Measurements from ENCODE around the gene BCAS3.
"Not testable (repeated sequence)": the region's sequence is repeated elsewhere in the genome, so short reads cannot be mapped to it uniquely, and the experiment has no call there.

BCAS3 gene

DNA sequence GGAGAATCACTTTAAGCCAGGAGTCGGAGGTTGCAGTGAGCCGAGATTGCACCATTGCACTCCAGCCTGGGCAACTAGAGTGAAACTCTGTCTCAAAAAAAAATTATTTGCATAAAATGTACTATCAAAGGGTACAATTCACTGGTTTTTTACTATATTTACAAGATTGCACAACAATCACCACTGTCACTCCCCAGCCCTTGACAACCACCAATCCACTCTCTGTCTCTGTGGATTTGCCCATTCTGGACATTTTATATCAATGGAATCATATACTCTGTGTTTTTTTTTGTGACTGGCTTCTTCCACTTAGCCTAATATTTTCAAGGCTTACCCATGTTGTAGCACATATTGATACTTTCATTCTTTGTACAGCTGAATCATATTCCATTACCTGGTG, 740.8 kb downstream of the BCAS3 start:
- no peak for DNase-seq

DNA sequence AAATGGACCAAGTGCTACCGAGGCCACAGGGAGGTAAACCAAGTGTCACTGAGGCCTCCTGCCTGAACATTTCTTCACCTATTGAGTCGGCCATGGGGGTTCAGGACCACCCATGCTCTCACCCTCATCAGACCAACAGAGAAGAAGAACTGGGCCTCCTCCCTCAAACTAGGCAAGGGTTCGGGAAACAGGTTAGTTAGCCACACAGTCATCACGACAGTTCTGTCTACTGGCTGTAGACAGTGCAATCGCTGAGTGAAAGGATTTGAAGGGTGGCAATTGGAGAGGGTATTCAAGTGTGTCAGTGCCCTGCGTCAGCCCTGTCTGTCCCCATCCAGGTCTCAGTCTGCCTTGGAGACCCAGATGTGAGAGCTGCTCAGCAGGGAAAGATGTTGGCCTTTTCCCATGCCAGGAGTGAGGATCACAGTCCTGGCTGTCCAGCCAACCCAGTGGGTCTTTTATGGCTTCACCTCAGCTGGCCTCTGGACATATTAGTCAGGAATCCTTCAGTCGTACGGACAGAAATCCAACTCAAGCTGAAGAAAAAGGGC, 741.9 kb downstream of the BCAS3 start:
- no peak for DNase-seq

GRCh38 chr17:61420052-61420451, 742.4 kb downstream of the BCAS3 start:
- DNase-seq, result no peak

DNA sequence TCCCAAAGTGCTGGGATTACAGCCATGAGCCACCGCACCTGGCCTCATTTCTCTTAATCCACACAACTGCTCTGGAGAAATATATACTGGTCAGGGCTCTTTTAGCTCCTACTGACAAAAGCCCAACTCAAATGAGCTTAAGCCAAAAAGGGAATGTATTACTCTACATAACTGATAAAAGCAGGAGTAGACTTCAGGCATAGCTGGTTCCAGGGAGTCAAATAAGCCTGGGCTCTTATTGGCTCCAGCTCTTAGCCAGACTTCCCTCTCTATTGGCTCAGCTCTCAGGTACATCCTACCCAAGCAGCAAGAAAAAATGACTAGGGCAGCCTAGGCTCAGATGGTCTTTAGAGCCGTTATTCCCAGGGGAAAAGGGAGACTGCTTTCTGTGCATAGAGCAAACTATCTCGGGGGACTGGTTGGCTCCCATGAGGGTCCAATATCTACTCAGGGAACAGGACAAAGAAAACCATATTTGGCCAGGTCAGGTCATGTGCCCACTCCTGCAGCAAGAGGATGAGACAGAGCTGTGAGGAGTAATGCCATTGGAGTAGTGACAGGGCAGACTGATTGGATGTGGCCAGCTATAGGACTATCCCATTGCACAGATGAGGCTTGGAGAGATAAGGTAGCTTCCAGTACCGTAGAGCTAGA, 743.2 kb downstream of the BCAS3 start:
- no peak for DNase-seq

DNA sequence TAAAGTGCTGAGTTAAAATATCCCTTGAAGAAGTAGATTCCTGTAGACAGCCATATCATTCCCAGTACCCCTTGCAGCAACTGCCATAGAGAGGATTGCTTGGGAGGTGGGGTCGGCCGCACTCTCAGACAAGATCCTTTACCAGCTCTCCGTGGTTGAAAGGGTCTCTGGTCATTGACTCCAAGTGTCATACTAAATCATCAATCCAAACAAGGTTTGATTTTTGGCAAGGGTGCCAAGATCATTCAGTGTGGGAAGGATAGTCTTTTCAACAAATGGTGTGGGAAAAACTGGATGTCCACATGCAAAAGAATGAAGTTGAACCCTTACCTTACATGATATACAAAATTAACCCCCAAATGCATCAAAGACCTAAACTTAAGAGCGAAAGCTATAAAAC, 743.8 kb downstream of the BCAS3 start:
- no peak for DNase-seq

DNA sequence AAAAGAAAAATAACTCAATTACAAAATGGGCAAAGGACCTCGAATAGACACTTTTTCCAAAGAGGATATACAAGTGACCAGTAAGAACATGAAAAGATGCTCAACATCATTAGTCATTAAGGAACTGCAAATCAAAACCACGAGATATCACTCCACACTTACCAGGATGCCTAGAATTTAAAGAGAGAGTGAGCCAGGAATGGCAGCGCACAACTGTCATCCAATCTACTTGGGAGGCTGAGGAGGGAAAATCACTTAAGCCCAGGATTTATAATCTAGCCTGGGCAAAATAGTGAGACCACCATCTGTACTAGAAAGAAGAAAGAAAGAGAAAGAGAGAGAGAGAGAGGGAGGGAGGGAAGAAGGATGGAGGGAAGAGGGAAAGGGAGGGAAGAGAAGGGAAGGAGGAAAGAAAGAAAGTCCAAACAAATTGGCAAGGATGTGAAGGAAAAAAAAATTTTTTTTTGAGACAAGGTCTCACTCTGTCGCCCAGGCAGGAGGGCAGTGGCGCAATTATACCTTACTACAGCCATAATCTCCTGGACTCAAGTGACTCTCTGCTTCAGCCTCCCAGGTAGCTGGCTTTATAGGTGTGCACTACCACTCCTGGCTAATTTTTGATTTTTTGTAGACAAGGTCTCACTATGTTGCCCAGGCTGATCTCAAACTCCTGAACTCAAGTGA, 744.6 kb downstream of the BCAS3 start:
- DNase-seq, result no peak

- no peak for DNase-seq
These were observed 745.2 kb downstream of the BCAS3 start for GRCh38 chr17:61422869-61423268.

DNA sequence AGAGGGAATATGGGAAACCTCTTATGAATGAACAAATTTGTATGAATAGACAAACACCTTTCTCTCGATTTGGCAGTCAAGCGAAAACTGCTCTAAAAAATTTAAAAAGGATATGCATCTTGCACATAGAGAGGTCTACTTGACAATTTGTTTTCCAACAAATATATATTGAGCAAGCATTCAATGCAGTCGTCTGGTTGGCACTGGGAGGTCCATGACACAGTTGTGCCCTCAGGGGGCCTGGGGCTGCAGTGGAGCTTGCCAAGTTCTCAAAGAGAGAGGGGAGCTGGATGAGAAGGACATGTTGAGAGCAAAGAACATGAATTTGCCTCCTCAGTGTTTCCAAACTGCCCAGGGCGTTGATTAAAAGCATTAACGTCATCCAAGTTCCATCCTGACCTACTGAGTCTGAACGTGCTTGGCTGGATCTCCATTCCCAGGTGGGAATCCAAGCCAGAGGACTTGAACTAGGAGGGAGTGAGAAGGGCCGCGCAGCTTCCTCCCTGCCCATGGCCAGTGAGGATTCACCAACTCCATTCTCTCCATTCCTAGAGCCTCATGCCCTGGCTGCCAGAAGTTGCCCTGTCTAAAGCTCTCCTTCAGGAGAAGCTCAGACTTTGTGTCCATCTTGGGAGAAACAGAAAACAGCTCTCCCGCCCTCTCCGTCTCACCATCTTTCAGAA, 746.5 kb downstream of the BCAS3 start:
- no peak for DNase-seq

GRCh38 chr17:61425682-61426481, 748.2 kb downstream of the BCAS3 start:
- DNase-seq, result no peak

DNA sequence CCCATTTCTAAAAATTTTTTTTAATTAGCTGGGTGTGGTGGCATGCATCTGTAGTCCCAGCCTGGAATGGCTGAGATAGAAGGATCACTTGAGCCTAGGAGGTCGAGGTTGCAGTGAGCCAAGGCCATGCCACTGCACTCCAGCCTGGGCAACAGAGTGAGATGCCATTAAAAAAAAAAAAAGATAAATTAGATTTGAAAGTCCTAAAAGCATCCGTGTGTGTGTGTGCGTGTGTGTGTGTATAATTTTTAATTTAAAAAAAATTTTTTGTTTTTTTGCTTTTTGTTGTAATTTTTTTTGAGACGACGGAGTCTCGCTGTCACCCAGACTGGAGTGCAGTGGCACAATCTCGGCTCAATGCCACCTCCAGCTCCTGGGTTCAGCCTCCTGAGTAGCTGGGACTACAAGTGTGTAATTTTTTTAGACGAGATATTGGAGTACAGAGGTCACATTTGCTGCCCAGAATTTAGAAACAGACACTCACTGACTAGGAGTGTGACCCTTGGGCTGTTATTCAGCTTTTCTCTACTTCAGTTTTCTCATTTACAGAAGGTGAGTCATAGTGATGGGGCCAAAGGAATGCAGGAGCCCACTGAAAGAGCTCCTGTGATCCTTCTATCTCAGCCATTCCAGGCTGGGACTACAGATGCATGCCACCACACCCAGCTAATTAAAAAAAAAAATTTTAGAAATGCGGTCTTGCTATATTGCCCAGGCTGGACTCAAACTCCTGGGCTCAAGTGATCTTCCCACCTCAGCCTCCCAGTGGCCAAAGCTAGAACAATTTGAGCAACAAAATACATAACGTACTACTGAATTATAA, 749.0 kb downstream of the BCAS3 start:
- no peak for DNase-seq

GRCh38 chr17:61427567-61427966, 749.9 kb downstream of the BCAS3 start:
- DNase-seq, result no peak

GRCh38 chr17:61429274-61429673, 751.6 kb downstream of the BCAS3 start:
- no peak for DNase-seq

GRCh38 chr17:61429831-61430230, 752.2 kb downstream of the BCAS3 start:
- DNase-seq, result not testable (repeated sequence)

- DNase-seq, result no peak
These were observed 754.1 kb downstream of the BCAS3 start for GRCh38 chr17:61431594-61432311.

DNA sequence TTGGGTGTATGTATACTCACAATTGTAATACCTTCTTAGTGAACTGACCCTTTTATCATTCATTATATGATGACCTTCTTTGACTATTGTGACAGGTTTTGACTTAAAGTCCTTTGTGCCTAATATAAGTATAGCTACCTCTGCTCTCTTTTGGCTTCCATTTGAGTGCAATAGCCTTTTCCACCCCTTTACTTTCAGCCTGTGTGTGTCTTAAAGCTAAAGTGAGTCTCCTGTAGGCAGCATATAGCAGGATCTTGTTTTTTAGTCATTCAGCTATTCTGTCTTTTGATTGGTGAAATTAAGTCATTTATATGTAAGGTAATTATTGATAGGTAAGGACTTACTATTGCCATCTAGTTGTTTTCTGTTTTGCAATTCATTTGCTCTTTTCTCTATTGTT, 758.6 kb downstream of the BCAS3 start:
- DNase-seq, result no peak

DNA sequence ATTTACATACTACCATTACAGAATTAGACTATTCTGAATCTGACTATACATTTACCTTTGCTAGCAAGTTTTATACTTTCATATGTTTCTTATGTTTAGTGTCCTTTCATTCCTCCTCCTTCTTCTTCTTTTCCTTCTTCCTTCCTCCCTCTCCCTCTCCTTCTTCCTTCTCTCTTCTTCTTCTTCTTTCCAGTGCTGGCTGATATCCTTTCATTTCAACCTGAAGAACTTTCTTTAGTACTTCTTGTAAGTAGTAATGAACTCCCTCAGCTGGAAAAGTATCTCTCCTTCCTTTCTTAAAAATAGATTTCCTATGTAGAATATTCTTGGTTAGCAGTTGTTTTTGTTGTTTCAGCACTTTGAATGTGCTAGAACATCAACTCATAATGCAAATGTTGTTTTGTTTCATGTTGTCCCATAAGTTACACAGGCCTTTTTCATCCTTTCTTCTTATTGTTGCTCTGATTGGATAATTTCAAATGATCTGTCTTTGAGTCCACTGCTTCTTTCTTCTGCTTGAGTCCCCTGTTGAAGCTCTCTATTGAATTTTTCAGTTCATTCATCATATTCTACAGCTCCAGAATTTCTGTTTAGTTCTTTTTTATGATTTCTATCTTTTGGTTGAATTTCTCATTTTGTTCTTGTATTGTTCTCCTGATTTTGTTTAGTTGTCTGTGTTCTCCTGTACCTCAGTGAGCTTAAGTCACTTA, 759.5 kb downstream of the BCAS3 start:
- DNase-seq, result no peak

- no peak for DNase-seq
These were observed 763.0 kb downstream of the BCAS3 start for GRCh38 chr17:61440697-61441096.

DNA sequence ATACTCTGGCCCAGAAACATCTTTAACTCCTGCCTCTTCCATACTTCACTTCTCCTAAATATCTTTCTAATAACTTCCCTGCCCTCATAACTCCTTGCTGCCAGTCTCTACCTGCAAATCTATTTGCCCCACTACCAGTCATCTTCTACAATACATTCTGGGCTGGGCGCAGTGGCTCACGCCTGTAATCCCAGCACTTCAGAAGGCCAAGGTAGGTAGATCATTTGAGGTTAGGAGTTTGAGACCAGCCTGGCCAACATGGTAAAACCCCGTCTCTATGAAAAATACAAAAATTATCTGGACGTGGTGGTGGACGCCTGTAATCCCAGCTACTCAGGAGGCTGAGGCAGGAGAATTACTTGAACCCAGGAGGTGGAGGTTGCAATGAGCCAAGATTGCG, 763.9 kb downstream of the BCAS3 start:
- DNase-seq, result not testable (repeated sequence)

GRCh38 chr17:61442136-61442775, 764.6 kb downstream of the BCAS3 start:
- DNase-seq, result no peak

Data from stimulated activated CD4-positive, alpha-beta T cell treated with anti-CD3 and anti-CD28 coated beads, Interleukin-2, amount 100 ng/mL, for 24 hours (primary cell).